Dedifferentiated amniotic fluid mesenchymal stem cell (primary cell): ENCODE results near the gene CLDN5.
"Not testable (repeated sequence)": the region's sequence is repeated elsewhere in the genome, so short reads cannot be mapped to it uniquely, and the experiment has no call there.

Experiments
- DNase-seq: peaks from one replicate; pipeline ENCODE4 v3.0.0-alpha.2; 2016; ENCODE audit errors: extremely low spot score

CLDN5 gene

GRCh38 chr22:19548427-19548826 is 24.2 kb upstream of the CLDN5 start:
- DNase-seq, result not testable (repeated sequence)

GRCh38 chr22:19547620-19548019 is 23.4 kb upstream of the CLDN5 start:
- no peak for DNase-seq

GRCh38 chr22:19546680-19547079 is 22.5 kb upstream of the CLDN5 start:
- no peak for DNase-seq

GRCh38 chr22:19545935-19546207 is 21.7 kb upstream of the CLDN5 start:
- DNase-seq, result no peak

- no peak for DNase-seq
Observed at GRCh38 chr22:19543970-19544708, 19.9 kb upstream of the CLDN5 start.

- DNase-seq, result no peak
Observed at GRCh38 chr22:19540394-19540793, 16.2 kb upstream of the CLDN5 start.

- no peak for DNase-seq
Observed at GRCh38 chr22:19537941-19538488, 13.8 kb upstream of the CLDN5 start.

GRCh38 chr22:19536564-19536963 is 12.4 kb upstream of the CLDN5 start:
- DNase-seq, result no peak

- no peak for DNase-seq
Observed at GRCh38 chr22:19535001-19535400, 10.8 kb upstream of the CLDN5 start.

GRCh38 chr22:19533857-19534256 is 9.6 kb upstream of the CLDN5 start:
- no peak for DNase-seq

GRCh38 chr22:19533049-19533626 is 8.9 kb upstream of the CLDN5 start:
- no peak for DNase-seq

- DNase-seq, result not testable (repeated sequence)
Observed at GRCh38 chr22:19531327-19531726, 7.1 kb upstream of the CLDN5 start.

GRCh38 chr22:19530751-19531150 is 6.5 kb upstream of the CLDN5 start:
- DNase-seq, result no peak

- no peak for DNase-seq
Observed at GRCh38 chr22:19529811-19530210, 5.6 kb upstream of the CLDN5 start.

- DNase-seq, result no peak
Observed at GRCh38 chr22:19527861-19528417, 3.7 kb upstream of the CLDN5 start.

GRCh38 chr22:19527321-19527721 is 3.1 kb upstream of the CLDN5 start:
- DNase-seq, result no peak

GRCh38 chr22:19526702-19527111 is 2.5 kb upstream of the CLDN5 start:
- no peak for DNase-seq

- DNase-seq, result no peak
Observed at GRCh38 chr22:19526076-19526701, 2.0 kb upstream of the CLDN5 start.

GRCh38 chr22:19525666-19526065 is 1.5 kb upstream of the CLDN5 start:
- no peak for DNase-seq

- no peak for DNase-seq
Observed at GRCh38 chr22:19525116-19525660, 978 bp upstream of the CLDN5 start.

- no peak for DNase-seq
Observed at GRCh38 chr22:19523240-19524169, 705 bp downstream of the CLDN5 start.

- no peak for DNase-seq
Observed at GRCh38 chr22:19522881-19523239, 1.4 kb downstream of the CLDN5 start.
